ENCODE measurements around the gene OR10G6.

The OR10G6 gene, protein sequence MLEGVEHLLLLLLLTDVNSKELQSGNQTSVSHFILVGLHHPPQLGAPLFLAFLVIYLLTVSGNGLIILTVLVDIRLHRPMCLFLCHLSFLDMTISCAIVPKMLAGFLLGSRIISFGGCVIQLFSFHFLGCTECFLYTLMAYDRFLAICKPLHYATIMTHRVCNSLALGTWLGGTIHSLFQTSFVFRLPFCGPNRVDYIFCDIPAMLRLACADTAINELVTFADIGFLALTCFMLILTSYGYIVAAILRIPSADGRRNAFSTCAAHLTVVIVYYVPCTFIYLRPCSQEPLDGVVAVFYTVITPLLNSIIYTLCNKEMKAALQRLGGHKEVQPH

DNA sequence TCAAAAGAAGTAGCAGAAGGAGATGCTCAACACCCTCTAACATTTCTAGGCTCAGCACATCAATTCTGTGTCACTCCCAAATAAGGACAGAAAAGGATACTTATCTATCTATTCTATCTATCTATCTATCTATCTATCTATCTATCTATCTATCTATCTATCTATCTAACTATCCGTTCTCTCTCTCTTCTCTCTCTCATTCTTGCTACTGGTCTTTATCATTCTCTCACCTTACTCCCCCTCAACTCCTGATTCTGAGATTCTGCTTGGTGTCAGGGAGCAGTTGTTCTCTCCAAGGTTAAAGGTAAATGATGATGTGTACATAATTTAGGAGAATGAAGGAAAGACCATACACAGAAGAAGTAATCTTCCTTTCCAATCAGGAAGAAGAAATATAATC is at the start of gene OR10G6:
Gene OR10G6, minus strand, starts transcription at position 43 of the 400 bp plus-strand sequence. Its CDS starts 0 bp downstream, at position 43.
- H3K36me3 ChIP-seq: no peaks in the 10 kb centered on the region
- no peak within 1 kb of the TSS for H3K4me3 ChIP-seq (ENCODE audit: low read depth in 1 of 2, low read length in 1 of 2)
- no peaks in the 10 kb centered on the region for H3K4me1 ChIP-seq (ENCODE audit: control insufficient read depth in 1 of 2, insufficient read depth in 1 of 2, low read depth in 1 of 2, low read length in 1 of 2)
- no peaks in the 10 kb centered on the region for H3K27me3 ChIP-seq
- H3K9me3 ChIP-seq: no peaks in the 10 kb centered on the region
- H3K27ac ChIP-seq: no peak within 1 kb of the TSS
- TF ChIP-seq, protein P1, sequence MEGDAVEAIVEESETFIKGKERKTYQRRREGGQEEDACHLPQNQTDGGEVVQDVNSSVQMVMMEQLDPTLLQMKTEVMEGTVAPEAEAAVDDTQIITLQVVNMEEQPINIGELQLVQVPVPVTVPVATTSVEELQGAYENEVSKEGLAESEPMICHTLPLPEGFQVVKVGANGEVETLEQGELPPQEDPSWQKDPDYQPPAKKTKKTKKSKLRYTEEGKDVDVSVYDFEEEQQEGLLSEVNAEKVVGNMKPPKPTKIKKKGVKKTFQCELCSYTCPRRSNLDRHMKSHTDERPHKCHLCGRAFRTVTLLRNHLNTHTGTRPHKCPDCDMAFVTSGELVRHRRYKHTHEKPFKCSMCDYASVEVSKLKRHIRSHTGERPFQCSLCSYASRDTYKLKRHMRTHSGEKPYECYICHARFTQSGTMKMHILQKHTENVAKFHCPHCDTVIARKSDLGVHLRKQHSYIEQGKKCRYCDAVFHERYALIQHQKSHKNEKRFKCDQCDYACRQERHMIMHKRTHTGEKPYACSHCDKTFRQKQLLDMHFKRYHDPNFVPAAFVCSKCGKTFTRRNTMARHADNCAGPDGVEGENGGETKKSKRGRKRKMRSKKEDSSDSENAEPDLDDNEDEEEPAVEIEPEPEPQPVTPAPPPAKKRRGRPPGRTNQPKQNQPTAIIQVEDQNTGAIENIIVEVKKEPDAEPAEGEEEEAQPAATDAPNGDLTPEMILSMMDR (IDR thresholded peaks at IDR 0.05): no peak

DNA sequence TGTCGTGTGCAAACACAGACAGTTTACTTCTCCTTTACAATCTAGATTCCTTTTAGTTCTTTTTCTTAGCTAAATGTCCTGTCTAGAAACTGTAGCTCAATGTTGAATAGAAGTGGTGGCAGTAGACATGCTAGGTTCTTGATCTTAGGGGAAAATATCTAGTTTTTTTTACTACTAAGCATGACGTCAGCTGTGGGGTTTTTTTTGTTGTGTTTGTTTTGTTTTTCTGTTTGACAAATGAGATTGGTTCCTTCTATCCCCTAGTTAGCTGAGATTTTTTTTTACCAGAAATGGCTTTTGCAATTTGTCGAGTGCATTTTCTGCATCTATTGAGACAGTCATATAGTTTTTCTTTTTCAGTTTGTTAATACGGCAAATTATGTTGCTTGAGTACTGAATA is 48.5 kb upstream of the OR10G6 start:
- Histone ChIP-seq H3K9me3 (no peaks in the 10 kb centered on the region), H3K4me1 (ENCODE audit: control insufficient read depth in 1 of 2, insufficient read depth in 1 of 2, low read depth in 1 of 2, low read length in 1 of 2) (no peaks in the 10 kb centered on the region), H3K4me3 (ENCODE audit: low read depth in 1 of 2, low read length in 1 of 2) (no peak overlapping the region), H3K27me3 (no peaks in the 10 kb centered on the region), H3K27ac (no peak overlapping the region), H3K36me3 (no peaks in the 10 kb centered on the region)
- TF ChIP-seq, protein P1 (IDR thresholded peaks at IDR 0.05): no peak

DNA sequence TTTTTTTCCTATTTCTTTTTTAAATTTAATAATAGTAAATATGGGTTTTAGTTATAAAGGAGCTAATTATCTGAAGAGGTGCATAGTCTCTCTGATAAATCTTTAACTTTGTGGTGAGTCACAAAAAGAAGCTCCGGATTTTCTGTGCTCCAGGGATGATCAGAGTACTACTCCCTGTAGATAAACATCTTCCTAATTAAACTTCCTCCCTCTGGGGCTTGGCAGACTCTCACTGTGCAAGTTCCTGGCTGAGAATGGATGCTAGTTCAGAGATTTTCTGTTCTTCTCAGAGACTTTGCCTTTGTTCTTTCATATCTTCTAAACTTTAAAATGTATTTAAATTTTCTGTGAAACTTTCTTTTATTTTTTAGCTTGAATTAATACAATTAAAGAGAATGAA is 46.3 kb upstream of the OR10G6 start, which contains the start of gene OR10G7:
Gene OR10G7, minus strand, starts transcription at position 72 of the 400 bp plus-strand sequence. CDS start 2,324 bp downstream, outside the sequence.
- H3K4me3 ChIP-seq (ENCODE audit: low read depth in 1 of 2, low read length in 1 of 2): no peak within 1 kb of the TSS
- H3K9me3 ChIP-seq: no peaks in the 10 kb centered on the region
- no peak within 1 kb of the TSS for H3K27ac ChIP-seq
- TF ChIP-seq, protein P1 (IDR thresholded peaks at IDR 0.05): no peak
- no peaks in the 10 kb centered on the region for H3K36me3 ChIP-seq
- no peaks in the 10 kb centered on the region for H3K4me1 ChIP-seq (ENCODE audit: control insufficient read depth in 1 of 2, insufficient read depth in 1 of 2, low read depth in 1 of 2, low read length in 1 of 2)
- H3K27me3 ChIP-seq: no peaks in the 10 kb centered on the region

DNA sequence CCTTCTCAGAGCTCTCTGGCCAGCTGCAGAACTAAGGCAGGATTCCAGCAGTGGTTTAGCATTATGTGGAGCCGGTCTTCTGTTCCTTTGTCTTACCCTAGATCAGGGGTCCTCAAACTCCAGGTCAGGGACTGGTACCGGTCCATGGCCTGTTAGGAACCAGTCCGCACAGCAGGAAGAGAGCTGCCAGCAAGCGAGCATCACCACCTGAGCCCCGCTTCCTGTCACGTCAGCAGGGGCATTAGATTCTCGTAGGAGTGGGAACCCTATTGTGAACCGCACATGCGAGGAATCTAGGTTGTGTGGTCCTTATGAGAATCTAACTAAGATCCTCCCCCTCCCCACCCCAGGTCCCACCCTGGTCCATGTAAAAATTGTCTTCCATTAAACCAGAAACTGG is 44.6 kb upstream of the OR10G6 start:
- no peaks in the 10 kb centered on the region for H3K9me3 ChIP-seq
- no peaks in the 10 kb centered on the region for H3K36me3 ChIP-seq
- no peaks in the 10 kb centered on the region for H3K4me1 ChIP-seq (ENCODE audit: control insufficient read depth in 1 of 2, insufficient read depth in 1 of 2, low read depth in 1 of 2, low read length in 1 of 2)
- TF ChIP-seq, protein P1 (IDR thresholded peaks at IDR 0.05): no peak
- H3K27ac ChIP-seq: no peak overlapping the region
- no peak overlapping the region for H3K4me3 ChIP-seq (ENCODE audit: low read depth in 1 of 2, low read length in 1 of 2)
- no peaks in the 10 kb centered on the region for H3K27me3 ChIP-seq

DNA sequence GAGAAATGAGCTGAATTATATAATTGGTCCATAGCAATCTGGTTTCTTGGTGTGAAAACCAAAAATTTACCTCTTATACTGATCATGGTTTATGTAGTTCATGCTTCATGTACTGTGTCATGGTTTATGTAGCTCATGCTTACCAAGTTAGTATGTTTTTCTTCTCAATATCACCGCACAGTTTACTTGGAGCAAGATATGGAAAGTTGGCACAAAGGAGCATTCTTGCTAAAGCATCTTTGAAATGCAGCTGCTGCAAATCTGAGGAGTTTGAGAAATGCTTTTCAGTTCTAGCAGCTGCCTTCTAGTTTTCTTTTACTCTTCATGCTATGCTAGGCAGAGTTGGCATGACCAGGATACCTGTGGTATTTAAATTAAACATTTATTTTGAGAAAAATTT is 41.7 kb upstream of the OR10G6 start:
- no peak overlapping the region for H3K27ac ChIP-seq
- no peak overlapping the region for H3K4me3 ChIP-seq (ENCODE audit: low read depth in 1 of 2, low read length in 1 of 2)
- TF ChIP-seq, protein P1 (IDR thresholded peaks at IDR 0.05): no peak
- no peaks in the 10 kb centered on the region for H3K27me3 ChIP-seq
- no peaks in the 10 kb centered on the region for H3K36me3 ChIP-seq
- no peaks in the 10 kb centered on the region for H3K4me1 ChIP-seq (ENCODE audit: control insufficient read depth in 1 of 2, insufficient read depth in 1 of 2, low read depth in 1 of 2, low read length in 1 of 2)
- H3K9me3 ChIP-seq: no peaks in the 10 kb centered on the region
